ENCODE results near the gene TEAD3. TPM values are rescaled to one million over a fixed set of nuclear protein-coding genes. Genes with fewer than 3 reads are reported as not detected.

The TEAD3 gene
- total RNA-seq, 2 donors from 2014 or later: 1.5 to 2.4 TPM

- peaks cover 0 to 14% of the 10 kb centered on the region in 2 donors for H3K9me3 Mint-ChIP-seq
- no peak overlapping the region for H3K27ac Mint-ChIP-seq
- no peak for DNase-seq (ENCODE audit: low spot score in 2 of 2)
- H3K36me3 Mint-ChIP-seq: peaks cover 16 to 20% of the 10 kb centered on the region in 2 donors
- no peak for ATAC-seq
These were observed 64.6 kb downstream of the TEAD3 start for GRCh38 chr6:35432291-35432690.

GRCh38 chr6:35429463-35429862, 67.4 kb downstream of the TEAD3 start:
- Mint-ChIP-seq H3K27ac (no peak overlapping the region), H3K36me3 (peaks cover 16 to 27% of the 10 kb centered on the region in 2 donors), H3K9me3 (peaks cover 0 to 14% of the 10 kb centered on the region in 2 donors)
- DNase-seq (ENCODE audit: low spot score in 2 of 2) (no peak), ATAC-seq (no peak)

GRCh38 chr6:35428421-35429149, 68.3 kb downstream of the TEAD3 start:
- Mint-ChIP-seq H3K36me3 (peaks cover 16 to 27% of the 10 kb centered on the region in 2 donors), H3K27ac (no peak overlapping the region), H3K9me3 (peaks cover 0 to 14% of the 10 kb centered on the region in 2 donors)
- ATAC-seq: peak in 1 of 2 donors; percentile 56
- DNase-seq (ENCODE audit: low spot score in 2 of 2): no peak

GRCh38 chr6:35427851-35428321, 69.0 kb downstream of the TEAD3 start:
- peaks cover 16 to 27% of the 10 kb centered on the region in 2 donors for H3K36me3 Mint-ChIP-seq
- peaks cover 0 to 14% of the 10 kb centered on the region in 2 donors for H3K9me3 Mint-ChIP-seq
- no peak overlapping the region for H3K27ac Mint-ChIP-seq
- ATAC-seq: no peak
- no peak for DNase-seq (ENCODE audit: low spot score in 2 of 2)

- no peak for DNase-seq (ENCODE audit: low spot score in 2 of 2)
- Mint-ChIP-seq H3K36me3 (peaks cover 16 to 27% of the 10 kb centered on the region in 2 donors), H3K27ac (no peak overlapping the region), H3K9me3 (peaks cover 0 to 14% of the 10 kb centered on the region in 2 donors)
- ATAC-seq: peak in 1 of 2 donors; percentile 19
These were observed 69.4 kb downstream of the TEAD3 start for GRCh38 chr6:35427435-35427834.

GRCh38 chr6:35426074-35426473, 70.8 kb downstream of the TEAD3 start:
- ATAC-seq (no peak), DNase-seq (ENCODE audit: low spot score in 2 of 2) (no peak)
- H3K36me3 Mint-ChIP-seq: peaks cover 16 to 27% of the 10 kb centered on the region in 2 donors
- peak overlapping the region; percentile 26 to 77 for H3K27ac Mint-ChIP-seq
- H3K9me3 Mint-ChIP-seq: peaks cover 0 to 14% of the 10 kb centered on the region in 2 donors

GRCh38 chr6:35425284-35425683, 71.6 kb downstream of the TEAD3 start:
- no peak for DNase-seq (ENCODE audit: low spot score in 2 of 2)
- Mint-ChIP-seq H3K9me3 (peaks cover 0 to 14% of the 10 kb centered on the region in 2 donors), H3K27ac (peak overlapping the region; percentile 26 to 92), H3K36me3 (peaks cover 16 to 27% of the 10 kb centered on the region in 2 donors)
- ATAC-seq: peak in 1 of 2 donors; percentile 30

Other genes with a start within 250 kb of the TEAD3 start
- 10 to 100 TPM; 48.6 to 55.7 TPM for gene ZNF76, start 237.3 kb downstream of the TEAD3 start, total RNA-seq
- gene DEF6, start 199.3 kb downstream of the TEAD3 start, total RNA-seq: 100 to 1,000 TPM; 107 to 156 TPM
- gene PPARD, start 154.5 kb downstream of the TEAD3 start, total RNA-seq: 10 to 100 TPM; 23.2 to 25.1 TPM
- 10 to 100 TPM; 14.3 to 14.7 TPM for gene FANCE, start 44.7 kb downstream of the TEAD3 start, total RNA-seq
- 1,000 to 10,000 TPM; 1,700 to 2,159 TPM for gene RPL10A, start 28.7 kb downstream of the TEAD3 start, total RNA-seq
- gene TULP1, start 15.8 kb upstream of the TEAD3 start, total RNA-seq: not detected
- 100 to 1,000 TPM in 1 of 2 donors, 10 to 100 TPM in 1; 70.1 to 229 TPM for gene FKBP5, start 191.8 kb upstream of the TEAD3 start, total RNA-seq
- 1 to 10 TPM; 1.2 to 5.9 TPM for gene ARMC12, start 240.0 kb upstream of the TEAD3 start, total RNA-seq